ENCODE measurements around the gene SEC23B.
"Not testable (repeated sequence)": the region's sequence is repeated elsewhere in the genome, so short reads cannot be mapped to it uniquely, and the experiment has no call there.

Gene SEC23B

GRCh38 chr20:18526761-18527160 lies 19.0 kb downstream of the SEC23B start:
- not testable (repeated sequence) for DNase-seq (ENCODE audit: low spot score)

- DNase-seq (ENCODE audit: low spot score): no peak
Measured at GRCh38 chr20:18527339-18527738, 19.6 kb downstream of the SEC23B start.

- DNase-seq (ENCODE audit: low spot score): peak; percentile 80
Measured at GRCh38 chr20:18527836-18528235, 20.1 kb downstream of the SEC23B start.

- DNase-seq (ENCODE audit: low spot score): no peak
Measured at GRCh38 chr20:18529041-18529440, 21.3 kb downstream of the SEC23B start.

GRCh38 chr20:18532626-18533025 lies 24.9 kb downstream of the SEC23B start:
- no peak for DNase-seq (ENCODE audit: low spot score)

GRCh38 chr20:18533491-18533890 lies 25.8 kb downstream of the SEC23B start:
- DNase-seq (ENCODE audit: low spot score): peak; percentile 35

- DNase-seq (ENCODE audit: low spot score): no peak
Measured at GRCh38 chr20:18533978-18534644, 26.4 kb downstream of the SEC23B start.

- peak; percentile 46 for DNase-seq (ENCODE audit: low spot score)
Measured at GRCh38 chr20:18537651-18538050, 29.9 kb downstream of the SEC23B start.

- DNase-seq (ENCODE audit: low spot score): peak; percentile 92
Measured at GRCh38 chr20:18541741-18542140, 34.0 kb downstream of the SEC23B start.

GRCh38 chr20:18543216-18543615 lies 35.5 kb downstream of the SEC23B start:
- no peak for DNase-seq (ENCODE audit: low spot score)

- DNase-seq (ENCODE audit: low spot score): no peak
Measured at GRCh38 chr20:18543932-18544331, 36.2 kb downstream of the SEC23B start.

GRCh38 chr20:18545566-18545965 lies 37.8 kb downstream of the SEC23B start:
- DNase-seq (ENCODE audit: low spot score): no peak

GRCh38 chr20:18548465-18548864 lies 40.7 kb downstream of the SEC23B start:
- no peak for DNase-seq (ENCODE audit: low spot score)

- no peak for DNase-seq (ENCODE audit: low spot score)
Measured at GRCh38 chr20:18553746-18554145, 46.0 kb downstream of the SEC23B start.

- peak; percentile 95 for DNase-seq (ENCODE audit: low spot score)
Measured at GRCh38 chr20:18566892-18567738, 59.4 kb downstream of the SEC23B start, which contains the start of gene SMIM26. Gene SMIM26 (plus strand): TSS chr20:18567432. CDS start chr20:18567479, 47 bp downstream.

- DNase-seq (ENCODE audit: low spot score): no peak
Measured at GRCh38 chr20:18567739-18568091, 60.0 kb downstream of the SEC23B start.

- DNase-seq (ENCODE audit: low spot score): no peak
Measured at GRCh38 chr20:18571009-18571408, 63.3 kb downstream of the SEC23B start.

- no peak for DNase-seq (ENCODE audit: low spot score)
Measured at GRCh38 chr20:18571578-18571977, 63.8 kb downstream of the SEC23B start.

GRCh38 chr20:18577942-18578341 lies 70.2 kb downstream of the SEC23B start:
- DNase-seq (ENCODE audit: low spot score): no peak

- DNase-seq (ENCODE audit: low spot score): no peak
Measured at GRCh38 chr20:18578581-18578980, 70.8 kb downstream of the SEC23B start.

GRCh38 chr20:18580012-18580411 lies 72.3 kb downstream of the SEC23B start:
- DNase-seq (ENCODE audit: low spot score): no peak

- DNase-seq (ENCODE audit: low spot score): peak; percentile 98
Measured at GRCh38 chr20:18585134-18585533, 77.4 kb downstream of the SEC23B start.

Data from kidney tubule cell (primary cell).